ENCODE data around the gene TBC1D2B.
"Not testable (repeated sequence)": the region's sequence is repeated elsewhere in the genome, so short reads cannot be mapped to it uniquely, and the experiment has no call there.

The TBC1D2B gene

GRCh38 chr15:77985031-77985930, 92.2 kb downstream of the TBC1D2B start:
- DNase-seq = no peak

GRCh38 chr15:77984446-77984861, 93.1 kb downstream of the TBC1D2B start:
- no peak for DNase-seq

GRCh38 chr15:77983708-77984445, 93.6 kb downstream of the TBC1D2B start:
- no peak for DNase-seq

GRCh38 chr15:77983091-77983707, 94.3 kb downstream of the TBC1D2B start:
- DNase-seq = no peak

GRCh38 chr15:77982127-77982490, 95.4 kb downstream of the TBC1D2B start:
- DNase-seq = no peak

GRCh38 chr15:77981281-77982126, 96.0 kb downstream of the TBC1D2B start:
- no peak for DNase-seq

GRCh38 chr15:77980674-77981073, 96.8 kb downstream of the TBC1D2B start:
- DNase-seq = not testable (repeated sequence)

- DNase-seq = no peak
These were observed 97.4 kb downstream of the TBC1D2B start for GRCh38 chr15:77980098-77980497.

- DNase-seq = not testable (repeated sequence)
These were observed 98.4 kb downstream of the TBC1D2B start for GRCh38 chr15:77979157-77979556.

- not testable (repeated sequence) for DNase-seq
These were observed 98.8 kb downstream of the TBC1D2B start for GRCh38 chr15:77978759-77979145.

GRCh38 chr15:77977903-77978758, 99.4 kb downstream of the TBC1D2B start:
- not testable (repeated sequence) for DNase-seq

GRCh38 chr15:77976760-77977525, 100.6 kb downstream of the TBC1D2B start:
- DNase-seq = not testable (repeated sequence)

GRCh38 chr15:77976095-77976450, 101.4 kb downstream of the TBC1D2B start:
- DNase-seq = not testable (repeated sequence)

- DNase-seq = no peak
These were observed 102.0 kb downstream of the TBC1D2B start for GRCh38 chr15:77975332-77976094.

- DNase-seq = no peak
These were observed 102.8 kb downstream of the TBC1D2B start for GRCh38 chr15:77974416-77975331.

- DNase-seq = no peak
These were observed 103.5 kb downstream of the TBC1D2B start for GRCh38 chr15:77974098-77974414.

GRCh38 chr15:77973273-77974097, 104.0 kb downstream of the TBC1D2B start:
- not testable (repeated sequence) for DNase-seq

GRCh38 chr15:77972706-77973105, 104.8 kb downstream of the TBC1D2B start:
- DNase-seq = not testable (repeated sequence)

All from NCI-H2227 treated with DMSO at 0.1 percent for 48 hours (cell line).